HAP-1 (cell line): ENCODE results near the gene BTNL8.
"Not testable (repeated sequence)": the region's sequence is repeated elsewhere in the genome, so short reads cannot be mapped to it uniquely, and the experiment has no call there.

Experiments used
- DNase-seq, 2 experiments: peaks; one replicate each; pipeline ENCODE4 v3.0.0-alpha.2; 2016 to 2020; ENCODE audit warnings: low spot score in 2 of 2
- H3K27me3 ChIP-seq: fragments of 250-450 bp; sonication (Bioruptor Pico); 2 replicates; pipeline ENCODE4 v1.5.1; 2020; ENCODE audit warnings: low read depth, mild to moderate bottlenecking, moderate library complexity
- H3K36me3 ChIP-seq: fragments of 250-450 bp; sonication (Bioruptor Pico); replicated peaks from 2 replicates; pipeline ENCODE4 v1.5.1; 2020; ENCODE audit warnings: mild to moderate bottlenecking
- H3K4me1 ChIP-seq: fragments of 250-450 bp; sonication (Bioruptor Pico); 2 replicates; pipeline ENCODE4 v1.5.1; 2020; ENCODE audit warnings: mild to moderate bottlenecking
- H3K4me3 ChIP-seq: fragments of 250-450 bp; sonication (Bioruptor Pico); 2 replicates; pipeline ENCODE4 v1.5.1; 2020; ENCODE audit warnings: mild to moderate bottlenecking, moderate library complexity
- H3K9me3 ChIP-seq: fragments of 250-450 bp; sonication (Bioruptor Pico); 2 replicates; pipeline ENCODE4 v1.5.1; 2020; ENCODE audit warnings: mild to moderate bottlenecking, moderate library complexity
- in situ Hi-C: fragments of 300-500 bp; cut with MboI; formaldehyde crosslinking; loops from 3 replicates; pipeline ENCODE4 v1.14.3; 2020; ENCODE audit warnings: low sequenced_read_pairs, inconsistent platforms, mixed read lengths

Gene BTNL8

DNA sequence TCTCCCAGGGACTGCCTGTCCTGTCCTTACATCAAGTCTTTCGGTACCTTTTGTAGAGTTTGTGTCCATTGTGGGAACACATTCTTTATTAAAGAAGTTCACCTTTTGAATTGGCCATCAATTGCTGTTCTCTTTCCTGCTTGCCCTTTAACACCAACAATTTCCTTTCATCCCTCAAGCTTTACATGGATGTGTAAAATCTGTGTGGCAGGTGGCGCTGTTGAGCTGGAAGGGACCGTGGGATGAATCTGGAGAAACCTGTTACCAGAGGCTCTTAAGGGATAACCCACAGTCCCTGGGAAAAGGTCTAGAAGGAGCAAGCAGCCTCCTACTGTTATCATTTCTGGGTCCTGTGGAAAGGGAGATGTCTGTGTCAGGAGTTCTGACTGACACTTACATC lies 30.0 kb upstream of the BTNL8 start:
- H3K36me3 ChIP-seq: no peaks in the 10 kb centered on the region
- peak; percentile 78 to 91 for DNase-seq
- no peaks in the 10 kb centered on the region for H3K27me3 ChIP-seq
- peaks cover 13% of the 10 kb centered on the region for H3K4me1 ChIP-seq
- H3K4me3 ChIP-seq: no peak overlapping the region
- in situ Hi-C loops: no loop called here
- H3K9me3 ChIP-seq: no peaks in the 10 kb centered on the region

DNA sequence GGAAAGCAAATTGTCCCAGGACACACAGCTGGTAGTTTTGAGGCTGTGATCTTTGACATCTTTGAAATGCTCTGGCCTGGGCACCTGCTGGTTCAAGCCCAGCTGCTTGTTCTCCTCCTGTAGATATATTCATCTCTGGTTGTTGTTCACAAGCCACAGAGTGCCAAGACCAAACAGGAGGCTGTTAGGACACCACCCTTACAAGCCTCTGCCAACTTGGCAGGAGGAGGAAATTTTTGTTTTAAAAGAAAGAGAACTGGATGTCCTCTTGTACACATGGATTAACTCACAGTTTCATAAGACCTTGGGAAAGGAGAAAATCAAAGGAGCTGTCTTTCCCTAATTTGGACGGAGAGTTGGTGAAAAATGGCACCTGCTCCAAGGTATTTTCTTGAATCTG lies 29.4 kb upstream of the BTNL8 start:
- no peak for DNase-seq
- no peaks in the 10 kb centered on the region for H3K27me3 ChIP-seq
- H3K9me3 ChIP-seq: no peaks in the 10 kb centered on the region
- in situ Hi-C loops: no loop called here
- H3K4me1 ChIP-seq: peaks cover 13% of the 10 kb centered on the region
- H3K4me3 ChIP-seq: no peak overlapping the region
- H3K36me3 ChIP-seq: no peaks in the 10 kb centered on the region

DNA sequence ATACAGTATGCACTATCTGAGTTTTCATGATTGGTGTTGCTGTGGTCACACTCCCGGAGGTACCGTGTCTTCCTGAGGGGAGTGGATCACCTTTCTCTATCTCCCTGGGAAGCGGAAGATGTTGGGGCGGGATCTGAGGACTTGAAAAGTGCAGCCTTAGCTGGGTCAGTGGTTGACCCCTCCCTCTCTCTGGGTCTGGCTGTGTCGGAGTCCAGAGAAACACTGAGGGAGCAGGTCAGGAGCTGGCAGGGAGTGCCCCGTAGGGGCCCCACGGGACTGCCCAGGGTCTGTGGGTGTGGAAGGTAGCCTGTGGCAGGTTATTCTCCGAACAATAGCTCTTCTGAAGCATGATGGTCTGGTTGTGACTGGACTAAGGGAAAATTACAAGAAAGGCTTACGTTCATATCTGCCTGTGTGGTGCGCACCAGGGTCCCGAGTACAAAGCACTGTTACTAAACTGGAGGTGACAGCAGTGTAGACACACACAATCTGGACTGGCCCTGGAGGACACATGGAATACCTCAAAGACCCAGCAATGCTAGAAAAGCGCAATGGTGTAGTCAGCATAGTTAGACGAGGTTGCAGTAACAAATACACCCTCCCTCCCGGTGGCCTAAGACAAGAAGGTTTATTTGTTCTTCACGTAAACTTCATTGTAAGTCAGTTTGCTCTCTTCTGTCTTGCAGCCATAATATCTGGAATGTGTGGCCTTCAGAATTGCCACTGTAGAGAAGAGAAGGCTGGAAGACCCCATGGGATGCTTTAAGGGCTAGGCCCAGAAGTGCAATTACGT lies 28.5 kb upstream of the BTNL8 start:
- in situ Hi-C loops: no loop called here
- Histone ChIP-seq H3K4me3 (no peak overlapping the region), H3K36me3 (no peaks in the 10 kb centered on the region), H3K4me1 (peaks cover 13% of the 10 kb centered on the region), H3K27me3 (no peaks in the 10 kb centered on the region), H3K9me3 (no peaks in the 10 kb centered on the region)
- DNase-seq: no peak

DNA sequence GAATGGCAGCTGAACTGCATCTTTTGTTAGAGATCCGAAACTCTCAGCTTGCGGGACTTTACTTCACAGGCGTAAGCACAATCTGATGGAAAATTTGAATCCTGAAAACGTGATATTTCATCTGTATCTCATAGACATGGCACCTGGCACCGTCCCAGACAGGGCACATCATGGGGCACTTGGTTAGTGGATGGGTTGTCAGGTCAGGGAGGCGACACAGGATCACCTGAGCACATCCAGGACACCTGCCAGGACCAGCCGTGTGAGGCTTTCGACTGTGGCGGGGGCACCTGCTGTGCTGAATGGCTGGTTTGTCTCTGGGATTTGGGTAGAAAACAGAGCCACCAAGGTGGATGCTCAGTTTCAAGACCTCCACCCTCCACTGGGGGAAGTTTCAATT lies 26.5 kb upstream of the BTNL8 start:
- Histone ChIP-seq H3K27me3 (no peaks in the 10 kb centered on the region), H3K9me3 (no peaks in the 10 kb centered on the region), H3K4me3 (no peak overlapping the region), H3K4me1 (peaks cover 6% of the 10 kb centered on the region; the same call in 1 of the 2 replicates), H3K36me3 (no peaks in the 10 kb centered on the region)
- in situ Hi-C loops: no loop called here
- DNase-seq: no peak

DNA sequence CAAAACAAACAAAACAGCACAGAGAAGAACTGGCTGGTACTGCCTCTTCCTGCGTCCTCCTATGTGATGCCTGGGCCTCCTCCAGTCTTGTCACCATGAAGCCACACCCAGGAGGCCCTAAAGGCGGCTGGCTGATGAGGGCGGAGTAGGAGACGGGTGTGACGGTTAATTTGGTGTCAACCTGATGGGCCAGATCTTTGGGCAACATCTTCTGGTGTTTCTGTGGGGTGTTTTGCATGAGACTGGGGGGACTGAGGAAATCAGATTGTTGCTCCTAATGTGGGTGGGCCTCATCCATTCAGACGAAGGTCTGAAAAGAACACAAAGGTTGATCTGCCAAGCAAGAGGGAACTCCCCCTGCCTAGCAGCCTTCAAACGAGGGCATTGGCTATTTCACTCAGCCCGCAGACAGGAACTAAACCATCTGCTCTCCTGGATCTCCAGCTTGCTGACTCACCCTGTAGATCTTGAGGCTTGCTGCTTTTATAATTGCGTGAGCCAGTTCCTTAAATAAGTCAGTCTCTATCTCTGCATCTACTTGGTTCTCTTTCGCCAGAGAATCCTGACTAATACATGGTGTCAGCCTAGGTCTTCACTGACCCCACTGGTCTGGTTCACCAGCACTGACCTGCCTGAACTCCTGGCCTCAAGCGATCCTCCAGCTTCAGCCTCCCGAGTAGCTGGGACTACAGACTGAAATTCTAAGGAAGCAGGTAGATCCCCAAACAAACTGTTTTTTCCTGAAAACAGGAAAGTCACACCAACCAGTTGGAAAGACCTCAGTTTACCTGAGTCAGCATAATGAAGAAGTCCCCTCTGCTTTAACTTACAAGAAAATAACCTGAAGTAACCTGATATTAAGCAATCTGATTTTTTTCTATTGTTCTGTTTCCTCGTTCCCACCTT lies 25.1 kb upstream of the BTNL8 start:
- Histone ChIP-seq H3K9me3 (no peaks in the 10 kb centered on the region), H3K4me1 (peaks cover under 1% of the 10 kb centered on the region; the same call in 1 of the 2 replicates), H3K27me3 (no peaks in the 10 kb centered on the region), H3K36me3 (no peaks in the 10 kb centered on the region), H3K4me3 (no peak overlapping the region)
- in situ Hi-C loops: no loop called here
- DNase-seq: no peak

DNA sequence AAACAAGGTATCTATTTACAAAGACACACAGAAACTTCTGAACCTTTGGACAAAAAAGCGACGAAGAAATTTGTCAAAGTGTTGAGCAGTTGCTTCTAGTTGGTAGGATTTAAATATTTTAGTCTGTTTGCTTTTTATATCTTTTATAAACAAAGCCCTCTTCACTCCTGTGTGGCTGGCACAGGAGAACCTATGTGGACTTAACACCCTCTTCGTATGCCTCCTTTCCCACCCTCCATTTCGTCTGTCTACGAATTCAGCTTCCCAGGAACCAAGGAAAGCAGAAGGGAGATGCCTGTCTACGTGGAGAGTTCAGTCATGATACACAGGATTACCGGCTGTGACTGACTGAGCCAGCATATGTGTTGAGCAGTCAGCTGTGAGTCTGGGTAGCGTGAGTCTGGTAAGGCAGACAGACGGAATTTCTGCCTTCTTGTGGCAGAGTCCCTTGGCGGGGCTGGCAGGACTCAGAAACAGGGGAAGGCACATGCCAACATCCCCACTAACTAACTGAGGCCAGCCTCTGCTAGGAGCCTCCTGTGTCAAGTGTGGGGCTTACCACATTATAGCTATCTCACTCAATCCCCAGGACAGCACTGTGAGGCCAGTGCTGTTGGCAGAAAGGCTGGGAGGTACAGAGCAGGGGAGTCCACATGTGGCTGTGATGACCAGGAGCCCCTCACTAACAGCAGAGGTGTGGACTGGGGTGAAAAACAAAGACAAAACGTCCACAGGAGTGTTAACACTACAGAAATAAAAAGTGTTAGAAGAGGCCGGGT lies 24.0 kb upstream of the BTNL8 start:
- DNase-seq: no peak
- H3K4me1 ChIP-seq: no peaks in the 10 kb centered on the region
- in situ Hi-C loops: no loop called here
- H3K9me3 ChIP-seq: no peaks in the 10 kb centered on the region
- no peaks in the 10 kb centered on the region for H3K27me3 ChIP-seq
- H3K36me3 ChIP-seq: no peaks in the 10 kb centered on the region
- H3K4me3 ChIP-seq: no peak overlapping the region

DNA sequence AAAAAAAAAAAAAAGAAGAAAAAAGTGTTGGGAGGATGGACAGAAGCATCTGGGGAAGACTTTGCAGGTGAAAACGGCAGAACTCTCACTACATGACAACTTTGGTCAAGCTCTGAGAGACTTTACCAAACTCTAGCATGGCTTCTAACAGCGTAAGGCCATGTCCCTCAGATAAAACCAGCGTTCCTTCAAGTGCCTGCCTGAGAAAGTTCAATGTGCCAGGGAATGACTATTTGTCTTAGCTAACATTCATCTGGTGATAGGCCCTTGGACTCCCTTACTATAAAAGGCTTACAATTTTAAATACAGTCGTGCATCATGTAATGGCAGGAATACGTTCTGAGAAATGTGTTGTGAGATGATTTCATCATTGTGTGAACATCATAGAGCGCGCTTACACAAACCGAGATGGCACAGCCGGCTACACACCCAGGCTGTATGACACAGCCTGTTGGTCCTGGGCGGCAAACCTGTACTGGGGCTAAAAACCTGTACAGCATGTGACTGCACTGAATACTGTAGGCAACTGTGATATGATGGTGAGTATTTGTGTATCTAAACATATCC lies 23.0 kb upstream of the BTNL8 start:
- Histone ChIP-seq H3K36me3 (no peaks in the 10 kb centered on the region), H3K4me3 (no peak overlapping the region), H3K9me3 (no peaks in the 10 kb centered on the region), H3K4me1 (no peaks in the 10 kb centered on the region), H3K27me3 (no peaks in the 10 kb centered on the region)
- no peak for DNase-seq
- in situ Hi-C loops: no loop called here

DNA sequence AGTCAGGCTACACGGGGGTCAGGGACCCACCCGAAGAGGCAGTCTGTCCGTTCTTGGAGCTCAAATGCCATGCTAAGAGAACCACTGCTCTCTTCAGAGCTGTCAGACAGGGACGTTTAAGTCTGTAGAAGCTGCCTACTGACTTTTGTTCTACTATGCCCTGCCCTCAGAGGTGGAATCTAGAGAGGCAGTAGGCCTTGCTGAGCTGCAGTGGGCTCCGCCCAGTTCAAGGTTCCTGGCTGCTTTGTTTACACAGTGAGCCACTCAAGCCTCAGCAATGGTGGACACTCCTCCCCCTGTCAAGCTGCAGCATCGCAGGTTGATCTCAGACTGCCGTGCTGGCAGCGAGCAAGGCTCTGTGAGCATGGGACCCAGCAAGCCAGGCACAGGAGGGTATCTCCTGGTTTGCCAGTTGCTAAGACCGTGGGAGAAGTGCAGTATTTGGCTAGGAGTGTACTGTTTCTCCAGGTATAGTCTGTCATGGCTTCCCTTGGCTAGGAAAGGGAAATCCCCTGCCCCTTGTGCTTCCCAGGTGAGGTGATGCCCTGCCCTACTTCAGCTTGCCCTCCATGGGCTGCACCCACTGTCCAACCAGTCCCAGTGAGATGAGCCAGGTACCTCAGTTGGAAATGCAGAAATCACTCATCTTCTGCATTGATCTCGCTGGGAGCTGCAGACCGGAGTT lies 13.0 kb upstream of the BTNL8 start:
- H3K4me1 ChIP-seq, H3K4me3 ChIP-seq, H3K27me3 ChIP-seq, H3K9me3 ChIP-seq, DNase-seq, H3K36me3 ChIP-seq, in situ Hi-C loops: not testable (repeated sequence)

DNA sequence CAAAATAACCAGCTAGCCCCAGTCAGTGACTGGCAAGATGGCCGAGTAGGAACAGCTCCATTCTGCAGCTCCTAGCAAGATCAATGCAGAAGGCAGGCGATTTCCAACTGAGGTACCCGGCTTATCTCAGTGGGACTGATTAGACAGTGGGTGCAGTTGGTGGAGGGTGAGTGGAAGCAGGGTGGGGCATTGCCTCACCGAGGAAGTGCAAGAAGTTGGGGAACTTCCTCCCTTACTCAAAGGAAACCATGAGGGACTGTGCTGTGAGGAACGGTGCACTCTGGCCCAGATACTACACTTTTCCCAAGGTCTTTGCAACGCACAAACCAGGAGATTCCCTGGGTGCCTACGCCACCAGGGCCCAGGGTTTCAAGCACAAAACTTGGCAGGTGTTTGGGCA lies 9.6 kb upstream of the BTNL8 start:
- Histone ChIP-seq H3K4me1 (no peaks in the 10 kb centered on the region), H3K36me3 (no peaks in the 10 kb centered on the region), H3K27me3 (no peaks in the 10 kb centered on the region), H3K4me3 (no peak overlapping the region), H3K9me3 (no peaks in the 10 kb centered on the region)
- no peak for DNase-seq
- in situ Hi-C loops: no loop called here

DNA sequence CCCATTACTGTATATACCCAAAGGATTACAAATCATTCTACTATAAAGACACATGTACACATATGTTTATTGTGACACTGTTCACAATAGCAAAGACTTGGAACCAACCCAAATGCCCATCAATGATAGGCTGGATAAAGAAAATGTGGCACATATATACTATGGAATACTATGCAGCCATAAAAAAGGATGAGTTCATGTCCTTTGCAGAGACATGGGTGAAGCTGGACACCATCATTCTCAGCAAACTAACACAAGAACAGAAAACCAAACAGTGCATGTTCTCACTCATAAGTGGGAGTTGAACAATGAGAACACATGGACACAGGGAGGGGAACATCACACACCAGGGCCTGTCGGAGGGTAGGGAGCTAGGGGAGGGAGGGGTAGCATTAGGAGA lies 3.6 kb upstream of the BTNL8 start:
- H3K9me3 ChIP-seq, in situ Hi-C loops, H3K4me3 ChIP-seq, H3K4me1 ChIP-seq, H3K27me3 ChIP-seq, DNase-seq, H3K36me3 ChIP-seq: not testable (repeated sequence)

DNA sequence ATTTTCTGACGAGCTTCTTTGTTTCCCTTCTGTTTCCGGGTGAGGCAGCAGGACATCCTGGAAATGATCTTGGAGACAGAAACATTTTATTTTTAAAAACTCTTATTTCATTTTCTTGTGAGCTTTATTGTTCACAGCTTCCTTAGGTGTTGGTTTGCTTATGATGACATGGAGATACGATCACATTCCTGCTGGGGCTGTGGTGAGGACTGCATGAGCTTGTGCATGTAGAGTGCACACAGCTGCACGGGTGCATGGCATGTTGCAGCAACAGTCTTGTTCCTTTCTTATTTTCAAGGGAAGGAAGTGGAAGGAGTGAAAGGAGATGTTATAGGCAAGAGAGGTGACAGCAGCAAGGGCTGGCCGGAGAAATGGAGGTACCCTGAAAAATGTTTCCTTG lies 1.2 kb downstream of the BTNL8 start:
- in situ Hi-C loops: no loop called here
- no peaks in the 10 kb centered on the region for H3K9me3 ChIP-seq
- no peaks in the 10 kb centered on the region for H3K27me3 ChIP-seq
- DNase-seq: no peak
- H3K4me3 ChIP-seq: no peak overlapping the region
- no peaks in the 10 kb centered on the region for H3K36me3 ChIP-seq
- H3K4me1 ChIP-seq: no peaks in the 10 kb centered on the region

DNA sequence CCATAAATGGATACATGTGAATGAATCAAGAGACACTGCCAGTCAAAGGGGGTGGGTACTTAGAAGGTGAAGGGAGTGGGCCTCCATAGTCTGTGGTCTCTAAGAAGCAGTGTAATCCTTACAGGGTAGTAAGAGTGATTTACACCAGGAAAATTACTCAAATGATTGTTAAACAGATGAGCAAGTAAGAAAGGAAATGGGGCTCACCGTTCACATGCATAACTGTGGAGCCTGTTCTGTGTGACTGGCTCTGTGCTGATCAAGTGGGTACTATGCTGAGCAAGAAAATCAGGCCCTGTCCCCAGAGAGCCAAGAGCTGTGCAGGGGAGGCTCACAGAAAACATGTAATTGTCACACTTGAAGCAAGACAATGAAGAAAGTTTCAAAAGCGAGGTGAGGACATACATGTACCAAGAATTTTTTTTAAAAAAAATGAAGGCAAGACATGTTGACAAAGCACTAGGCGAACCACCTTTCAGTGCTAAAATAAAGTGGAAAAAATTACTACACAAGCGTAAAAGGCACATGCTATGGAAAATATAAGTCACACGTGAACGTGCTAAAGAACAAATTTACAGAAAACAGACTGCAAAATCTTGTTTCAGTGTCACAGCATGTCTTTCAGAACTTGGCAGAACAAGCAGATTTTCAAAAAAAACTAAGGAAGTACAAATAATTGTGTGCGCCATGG lies 2.5 kb downstream of the BTNL8 start:
- DNase-seq: no peak
- in situ Hi-C loops: no loop called here
- Histone ChIP-seq H3K4me3 (no peak overlapping the region), H3K27me3 (no peaks in the 10 kb centered on the region), H3K9me3 (no peaks in the 10 kb centered on the region), H3K4me1 (no peaks in the 10 kb centered on the region), H3K36me3 (no peaks in the 10 kb centered on the region)

DNA sequence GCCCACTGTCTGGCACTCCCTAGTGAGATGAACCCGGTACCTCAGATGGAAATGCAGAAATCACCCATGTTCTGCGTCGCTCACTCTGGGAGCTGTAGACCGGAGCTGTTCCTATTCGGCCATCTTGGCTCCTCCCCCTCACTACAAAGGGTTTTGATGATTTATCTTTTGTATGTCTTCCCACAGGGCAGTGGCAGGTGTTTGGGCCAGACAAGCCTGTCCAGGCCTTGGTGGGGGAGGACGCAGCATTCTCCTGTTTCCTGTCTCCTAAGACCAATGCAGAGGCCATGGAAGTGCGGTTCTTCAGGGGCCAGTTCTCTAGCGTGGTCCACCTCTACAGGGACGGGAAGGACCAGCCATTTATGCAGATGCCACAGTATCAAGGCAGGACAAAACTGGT lies 9.4 kb downstream of the BTNL8 start:
- no peaks in the 10 kb centered on the region for H3K9me3 ChIP-seq
- DNase-seq: no peak
- H3K27me3 ChIP-seq: no peaks in the 10 kb centered on the region
- H3K4me1 ChIP-seq: no peaks in the 10 kb centered on the region
- in situ Hi-C loops: no loop called here
- no peaks in the 10 kb centered on the region for H3K36me3 ChIP-seq
- H3K4me3 ChIP-seq: no peak overlapping the region
